A549 (cell line): ENCODE data around the gene PNPLA3. TPM values are rescaled to one million over a fixed set of nuclear protein-coding genes. Genes with fewer than 3 reads are reported as not detected.
A peak's percentile ranks its signal among the peaks of the same experiment; 100 is the strongest.

Experiments used
- ATAC-seq, 2 experiments: fragments of 200-7000 bp in 1 of 2; fragments of >200 bp in 1 of 2; cut with Nextera tagmentation in 1 of 2; cut with Tn5 transposase in 1 of 2; 3 replicates each; pipeline versions ENCODE4 v1.8.0 to v1.9.1; 2018 to 2020; ENCODE audit warnings: mild to moderate bottlenecking in 1 of 2, moderate library complexity in 1 of 2
- CTCF ChIA-PET: fragments of 300-600 bp; sonication (Branson Sonifier 250); formaldehyde crosslinking; extraction: SDS; loops from one replicate; lab custom pipeline; 2021; ENCODE audit warnings: antibody characterized with exemption, inconsistent platforms; lab: Yijun Ruan, JAX
- POLR2A ChIA-PET: fragments of 350-600 bp; formaldehyde crosslinking; extraction: SDS; loops from one replicate; lab custom pipeline; 2021; ENCODE audit warnings: antibody characterized with exemption, inconsistent platforms; lab: Yijun Ruan, JAX
- DNase-seq, 2 experiments: peaks; one replicate each; pipeline versions ENCODE4 v3.0.0 to v3.0.0-alpha.2; 2011 to 2016; ENCODE audit warnings: low read depth in 1 of 2, low spot score in 1 of 2
- FAIRE-seq: peaks from 2 replicates; lab custom pipeline; 2011; peaks lifted over from hg19 to GRCh38; lab: Jason Lieb, UNC
- H3K27ac ChIP-seq, 2 experiments: fragments of >200 bp; sonication (Bioruptor Twin); formaldehyde crosslinking; 3 replicates each; pipeline ENCODE4 v1.5.1; 2016 to 2017
- H3K4me1 ChIP-seq: fragments of >200 bp; sonication (Bioruptor Twin); formaldehyde crosslinking; 3 replicates; pipeline ENCODE4 v1.6.1; 2016
- H3K4me2 ChIP-seq: fragments of >200 bp; sonication (Bioruptor Twin); formaldehyde crosslinking; 3 replicates; pipeline ENCODE4 v1.6.1; 2016
- H3K4me3 ChIP-seq: fragments of >200 bp; sonication (Bioruptor Twin); formaldehyde crosslinking; 3 replicates; pipeline ENCODE4 v1.5.1; 2016
- H3K9me3 ChIP-seq: fragments of >200 bp; sonication (Bioruptor Twin); formaldehyde crosslinking; 3 replicates; pipeline ENCODE4 v1.6.1; 2016
- CBX8 ChIP-seq: fragments of 200-600 bp; sonication (generic); IDR thresholded peaks from 2 replicates; pipeline ENCODE4 v1.6.1; 2016
- CEBPB ChIP-seq, 2 experiments: fragments of >200 bp in 1 of 2; sonication (Bioruptor Twin) in 1 of 2; formaldehyde crosslinking in 1 of 2; IDR thresholded peaks; 2 replicates each; pipeline ENCODE4 v1.6.1; 2012 to 2016
- CHD2 ChIP-seq: fragments of 150-350 bp; IDR thresholded peaks from 2 replicates; pipeline ENCODE4 v1.6.1; 2014; ENCODE audit warnings: low read length; ENCODE audit not compliant: partially characterized antibody
- CHD4 ChIP-seq: fragments of 200-600 bp; sonication (generic); IDR thresholded peaks from 2 replicates; pipeline ENCODE4 v1.6.1; 2016; ENCODE audit warnings: antibody characterized with exemption, mild to moderate bottlenecking, borderline replicate concordance
- E2F6 ChIP-seq: IDR thresholded peaks from 2 replicates; pipeline ENCODE4 v1.6.1; 2012; ENCODE audit warnings: low read depth, borderline replicate concordance
- EHF ChIP-seq: fragments of 250-450 bp; sonication (Bioruptor Pico); IDR thresholded peaks from 2 replicates; pipeline ENCODE4 v1.5.0; 2020; ENCODE audit warnings: mild to moderate bottlenecking
- EHMT2 ChIP-seq: fragments of 200-600 bp; sonication (generic); IDR thresholded peaks from 2 replicates; pipeline ENCODE4 v1.6.1; 2016; ENCODE audit warnings: antibody characterized with exemption, low read depth, mild to moderate bottlenecking, moderate library complexity
- EP300 ChIP-seq, 2 experiments: fragments of >200 bp; sonication (Bioruptor Twin); formaldehyde crosslinking; IDR thresholded peaks; 2 replicates in 1 of 2; 3 replicates in 1 of 2; pipeline ENCODE4 v1.6.1; 2016 to 2017
- FOSB ChIP-seq: fragments of 250-450 bp; sonication (Bioruptor Pico); IDR thresholded peaks from 2 replicates; pipeline ENCODE4 v1.5.0; 2020; ENCODE audit warnings: mild to moderate bottlenecking, moderate library complexity
- FOXS1 ChIP-seq: fragments of 250-450 bp; sonication (Bioruptor Pico); IDR thresholded peaks from 2 replicates; pipeline ENCODE4 v1.5.0; 2020; ENCODE audit warnings: mild to moderate bottlenecking, moderate library complexity
- HOXB13 ChIP-seq: fragments of 250-450 bp; sonication (Bioruptor Pico); IDR thresholded peaks from 2 replicates; pipeline ENCODE4 v1.5.0; 2020; ENCODE audit warnings: low read depth, mild to moderate bottlenecking, moderate library complexity
- HOXB5 ChIP-seq: fragments of 250-450 bp; sonication (Bioruptor Pico); IDR thresholded peaks from 2 replicates; pipeline ENCODE4 v1.5.0; 2020; ENCODE audit warnings: mild to moderate bottlenecking, moderate library complexity
- JUNB ChIP-seq: fragments of >200 bp; sonication (Bioruptor Twin); formaldehyde crosslinking; IDR thresholded peaks from 2 replicates; pipeline ENCODE4 v1.6.1; 2016
- MAFK ChIP-seq: fragments of 450-650 bp; IDR thresholded peaks from 2 replicates; pipeline ENCODE4 v1.6.1; 2014; ENCODE audit not compliant: partially characterized antibody
- NPAS2 ChIP-seq: fragments of 250-450 bp; sonication (Bioruptor Pico); IDR thresholded peaks from 2 replicates; pipeline ENCODE4 v1.8.0; 2022; ENCODE audit warnings: mild to moderate bottlenecking, moderate library complexity, borderline replicate concordance
- REST ChIP-seq: fragments of 200-600 bp; sonication (generic); IDR thresholded peaks from 2 replicates; pipeline ENCODE4 v1.6.1; 2016; ENCODE audit warnings: antibody characterized with exemption, mild to moderate bottlenecking, moderate library complexity
- RFX5 ChIP-seq: fragments of 450-650 bp; IDR thresholded peaks from 2 replicates; pipeline ENCODE4 v1.7.1; 2014; ENCODE audit warnings: antibody characterized with exemption, mild to moderate bottlenecking, moderate library complexity
- RNF2 ChIP-seq: fragments of 200-600 bp; sonication (generic); IDR thresholded peaks from 2 replicates; pipeline ENCODE4 v1.6.1; 2016; ENCODE audit warnings: low read depth, mild to moderate bottlenecking, antibody characterized with exemption, moderate library complexity, borderline replicate concordance
- ZFP36 ChIP-seq: fragments of 450-650 bp; IDR thresholded peaks from 2 replicates; pipeline ENCODE4 v1.6.1; 2014; ENCODE audit warnings: borderline replicate concordance; ENCODE audit not compliant: partially characterized antibody
- WGBS: methylation state at CpG from one replicate; pipeline ENCODE4 v1.1.6; 2017; ENCODE audit errors: missing lambda C conversion rate; 5-methylcytosine and 5-hydroxymethylcytosine counted together
- polyA plus RNA-seq, 4 experiments: library from polyadenylated mRNA; depleted of rRNA in 3 of 4; stranded (reverse); fragments of >200 nt; fragmentation: RNase III in 1 of 4; extraction: RNeasy Plus Mini Kit Qiagen cat#74134 plus additional on column Dnase treatment in 1 of 4; gene quantifications; 2 replicates in 3 of 4; 3 replicates in 1 of 4; pipeline ENCODE4 v1.2.3, GENCODE V29; 2011 to 2017
- TF ChIP-seq, protein P1 (sequence below): fragments of 250-450 bp; sonication (Bioruptor Pico); IDR thresholded peaks from 2 replicates; pipeline ENCODE4 v1.5.0; 2020; ENCODE audit warnings: low read depth, mild to moderate bottlenecking, moderate library complexity
- TF ChIP-seq, protein P2 (sequence below): IDR thresholded peaks from 2 replicates; pipeline ENCODE4 v1.6.1; 2012
- TF ChIP-seq, protein P3 (sequence below): fragments of >200 bp; sonication (Bioruptor Twin); formaldehyde crosslinking; IDR thresholded peaks from 2 replicates; pipeline ENCODE4 v1.6.1; 2016

PNPLA3 gene
- polyA plus RNA-seq, 2 of the 4 experiments (the other 2 are of a cell fraction): 1.3 to 1.8 TPM

DNA sequence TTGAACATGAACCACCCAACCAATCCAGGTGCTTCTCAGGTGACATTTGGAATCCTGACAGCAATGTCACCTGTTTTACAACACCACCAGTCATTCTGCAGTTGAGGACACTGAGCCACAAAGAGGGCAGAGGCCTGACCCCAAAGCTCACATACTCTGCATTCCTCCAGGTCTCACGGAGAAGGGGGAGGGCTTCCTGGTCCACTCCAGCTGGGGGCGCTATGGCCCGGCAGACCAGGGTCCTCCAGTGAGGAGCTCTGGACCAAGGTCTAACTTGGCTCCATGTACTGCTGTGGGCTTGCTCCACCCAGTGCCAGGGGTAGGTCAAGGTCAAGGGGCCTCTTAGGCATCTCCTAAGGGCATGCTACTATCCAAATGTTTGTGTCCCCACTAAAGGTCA is 1.5 kb upstream of the PNPLA3 start:
- ChIA-PET CTCF (interaction anchor here (0.5 to 1.7 kb wide), 5 partner anchors 15 to 226 kb away, joined by 3 to 9 read pairs (median 3); no protein-coding TSS in a partner anchor), POLR2A (no interaction called here)
- H3K4me1 ChIP-seq: peaks cover 13% of the 10 kb centered on the region; the same call in 2 of the 3 replicates
- H3K9me3 ChIP-seq: no peaks in the 10 kb centered on the region
- ATAC-seq (no peak), DNase-seq (no peak), FAIRE-seq (no peak)
- TF ChIP-seq CEBPB (IDR thresholded peaks at IDR 0.05): no peak
- WGBS: no CpG with 5 or more reads among the region's 3 CpGs
- H3K4me3 ChIP-seq: no peak overlapping the region
- no peak overlapping the region for H3K4me2 ChIP-seq
- H3K27ac ChIP-seq: no peak overlapping the region; a peak in 1 of 6 replicates

DNA sequence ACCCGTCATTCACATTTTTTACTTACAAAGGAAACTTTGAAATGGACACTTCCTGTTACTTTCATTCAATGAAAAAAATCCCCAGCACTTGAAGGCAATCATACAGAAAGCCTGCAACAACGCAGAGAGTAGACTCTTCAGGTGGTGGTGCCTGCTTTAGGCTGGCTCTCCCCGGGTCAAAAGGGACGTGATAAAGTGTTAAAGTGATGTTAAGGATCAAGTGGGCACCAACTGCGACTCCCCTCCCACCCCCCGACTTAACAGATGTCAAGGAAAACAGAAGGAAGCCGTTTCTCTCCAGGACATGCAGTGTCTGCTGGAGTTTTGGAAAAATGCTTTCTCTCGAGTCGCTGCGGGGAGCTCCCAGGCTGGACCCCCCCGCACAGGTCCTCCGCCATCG is 414 bp upstream of the PNPLA3 start:
- no peaks in the 10 kb centered on the region for H3K9me3 ChIP-seq
- H3K4me2 ChIP-seq: peak overlapping the region; percentile 90
- ChIA-PET POLR2A (interaction anchor here (1.0 to 1.3 kb wide), 3 partner anchors 10 to 32 kb away, joined by 3 to 4 read pairs (median 4); partner anchors contain the start of gene SAMM50), CTCF (interaction anchor here (1.0 kb wide), 2 partner anchors 23 to 36 kb away, joined by 3 read pairs; no protein-coding TSS in a partner anchor)
- H3K4me3 ChIP-seq: peak overlapping the region; percentile 56
- H3K4me1 ChIP-seq: peaks cover 13% of the 10 kb centered on the region; the same call in 2 of the 3 replicates
- FAIRE-seq (no peak), DNase-seq (no peak), ATAC-seq (peak; percentile 28 to 37; a peak in 4 of 6 replicates)
- 13% methylated on average over 10 of the region's 13 CpGs for WGBS
- no peak for TF ChIP-seq FOSB (CRISPR knock-in tag)
- no peak for TF ChIP-seq CEBPB (IDR thresholded peaks at IDR 0.05)
- TF ChIP-seq, protein P1, sequence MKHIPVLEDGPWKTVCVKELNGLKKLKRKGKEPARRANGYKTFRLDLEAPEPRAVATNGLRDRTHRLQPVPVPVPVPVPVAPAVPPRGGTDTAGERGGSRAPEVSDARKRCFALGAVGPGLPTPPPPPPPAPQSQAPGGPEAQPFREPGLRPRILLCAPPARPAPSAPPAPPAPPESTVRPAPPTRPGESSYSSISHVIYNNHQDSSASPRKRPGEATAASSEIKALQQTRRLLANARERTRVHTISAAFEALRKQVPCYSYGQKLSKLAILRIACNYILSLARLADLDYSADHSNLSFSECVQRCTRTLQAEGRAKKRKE (CRISPR knock-in tag): no peak
- TF ChIP-seq, protein P2, sequence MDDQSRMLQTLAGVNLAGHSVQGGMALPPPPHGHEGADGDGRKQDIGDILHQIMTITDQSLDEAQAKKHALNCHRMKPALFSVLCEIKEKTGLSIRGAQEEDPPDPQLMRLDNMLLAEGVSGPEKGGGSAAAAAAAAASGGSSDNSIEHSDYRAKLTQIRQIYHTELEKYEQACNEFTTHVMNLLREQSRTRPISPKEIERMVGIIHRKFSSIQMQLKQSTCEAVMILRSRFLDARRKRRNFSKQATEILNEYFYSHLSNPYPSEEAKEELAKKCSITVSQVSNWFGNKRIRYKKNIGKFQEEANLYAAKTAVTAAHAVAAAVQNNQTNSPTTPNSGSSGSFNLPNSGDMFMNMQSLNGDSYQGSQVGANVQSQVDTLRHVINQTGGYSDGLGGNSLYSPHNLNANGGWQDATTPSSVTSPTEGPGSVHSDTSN: no peak
- TF ChIP-seq EHF (CRISPR knock-in tag): no peak
- TF ChIP-seq MAFK: no peak
- no peak for TF ChIP-seq ZFP36
- no peak for TF ChIP-seq CBX8
- TF ChIP-seq HOXB13 (CRISPR knock-in tag): no peak
- peak overlapping the region; percentile 58 to 93; a peak in 5 of 6 replicates for H3K27ac ChIP-seq

- ATAC-seq (no peak), DNase-seq (no peak), FAIRE-seq (no peak)
- Histone ChIP-seq H3K4me1 (peaks cover 13% of the 10 kb centered on the region; the same call in 2 of the 3 replicates), H3K9me3 (no peaks in the 10 kb centered on the region), H3K27ac (peak overlapping the region in 1 of 2 experiments; percentile 36; a peak in 3 of 6 replicates), H3K4me2 (peak overlapping the region; percentile 90), H3K4me3 (0 out of 3 replicates have a peak overlapping the region, but pooled peaks have one; percentile 56)
- ChIA-PET POLR2A (interaction anchor here (0.6 kb wide), 1 partner anchor 9 kb away, joined by 3 read pairs; no protein-coding TSS in a partner anchor), CTCF (interaction anchor here (0.6 to 1.0 kb wide), 2 partner anchors 8 to 18 kb away, joined by 3 to 4 read pairs; no protein-coding TSS in a partner anchor)
- 80% methylated on average over 7 of the region's 7 CpGs for WGBS
- TF ChIP-seq HOXB5 (no peak), EHMT2 (no peak), EP300 (IDR thresholded peaks at IDR 0.05) (no peak), FOXS1 (CRISPR knock-in tag) (no peak), E2F6 (no peak), CHD4 (no peak), REST (no peak), JUNB (no peak), RFX5 (no peak), ZFP36 (no peak), NPAS2 (no peak), RNF2 (no peak), CHD2 (no peak)
- TF ChIP-seq, protein P2: no peak
- TF ChIP-seq, protein P1 (CRISPR knock-in tag): no peak
- TF ChIP-seq, protein P3, sequence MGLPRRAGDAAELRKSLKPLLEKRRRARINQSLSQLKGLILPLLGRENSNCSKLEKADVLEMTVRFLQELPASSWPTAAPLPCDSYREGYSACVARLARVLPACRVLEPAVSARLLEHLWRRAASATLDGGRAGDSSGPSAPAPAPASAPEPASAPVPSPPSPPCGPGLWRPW: no peak
These were observed 1.3 kb downstream of the PNPLA3 start for GRCh38 chr22:43924877-43925276.
